Measurements from ENCODE around the gene HOXA5.
A peak's percentile ranks its signal among the peaks of the same experiment; 100 is the strongest.

The HOXA5 gene

GRCh38 chr7:27158436-27159265, 15.2 kb upstream of the HOXA5 start:
- DNase-seq, result peak; percentile 26 to 28

DNA sequence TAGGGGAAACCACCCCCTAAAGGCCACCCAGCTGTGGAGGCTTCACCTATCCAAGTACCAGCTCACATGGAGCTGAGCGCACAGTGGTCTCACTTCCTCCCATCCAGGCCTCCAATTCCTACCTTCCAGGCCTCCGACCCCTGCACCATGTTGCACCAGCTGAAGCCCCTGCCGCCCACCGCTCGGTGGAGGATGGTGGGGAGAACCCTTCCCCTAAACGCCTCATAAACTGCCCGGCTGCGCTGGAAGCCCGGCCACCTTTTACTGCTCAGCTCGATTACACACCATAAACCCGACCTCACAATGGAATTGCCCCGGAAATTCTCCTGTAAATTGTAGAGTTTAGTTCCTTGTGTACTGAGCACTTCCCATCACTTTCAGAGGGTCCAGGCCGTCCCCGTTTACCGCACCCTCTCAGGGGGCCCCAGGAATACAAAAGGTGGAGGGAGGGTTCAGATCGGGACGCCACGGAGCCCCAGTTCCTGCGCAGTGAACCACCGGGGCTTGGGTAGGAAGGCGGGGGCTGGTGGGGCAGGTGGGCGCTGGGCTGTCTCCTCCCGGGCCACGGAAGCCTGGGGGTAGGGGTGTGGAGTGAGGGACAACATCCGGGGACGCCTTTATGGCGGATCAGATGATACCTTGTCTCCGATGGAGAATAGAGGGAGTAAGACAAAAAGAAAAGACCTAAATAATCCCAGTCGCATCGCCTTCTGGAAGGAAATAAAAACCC, 14.4 kb upstream of the HOXA5 start:
- peak in 1 of 2 experiments; percentile 28 for DNase-seq

DNA sequence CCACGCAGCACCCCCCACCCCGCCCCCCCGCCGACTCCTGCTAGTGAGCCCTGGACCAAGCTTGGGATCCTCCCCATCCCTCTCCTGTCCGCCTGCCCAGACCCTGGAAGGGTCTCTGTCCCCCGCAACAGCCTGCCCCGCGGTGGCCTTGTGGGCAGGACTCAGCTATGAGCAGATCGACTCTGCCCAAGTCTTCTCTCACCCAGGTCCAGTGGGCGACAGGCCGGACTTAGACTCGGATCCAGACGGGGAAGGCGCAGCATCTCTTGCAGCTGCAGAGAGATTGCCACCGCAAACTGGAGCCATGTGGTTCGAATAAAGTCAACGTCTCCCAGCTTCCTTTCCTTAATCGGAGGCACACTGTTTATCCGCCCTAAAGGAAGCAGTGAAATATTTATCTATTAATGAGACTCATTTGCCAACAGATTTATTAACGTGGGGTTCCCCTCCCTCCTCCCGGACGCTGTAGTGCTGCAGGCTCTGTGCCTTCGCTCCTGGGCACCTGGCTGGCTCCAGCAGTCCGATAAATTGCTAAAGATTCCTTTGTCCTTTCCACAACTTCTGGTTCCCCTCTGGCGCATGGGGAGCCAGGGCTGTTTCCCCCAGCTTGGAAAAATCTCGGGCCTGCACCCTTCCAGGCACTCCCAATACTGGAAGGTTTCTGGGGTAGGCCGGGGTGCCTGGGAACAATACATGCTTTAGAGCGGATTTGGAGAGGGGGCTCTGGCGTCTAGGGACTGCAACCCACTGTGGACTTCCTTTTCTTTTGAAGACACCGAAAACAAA, 13.6 kb upstream of the HOXA5 start:
- DNase-seq, result peak; percentile 32 to 33

- DNase-seq, result peak; percentile 40 to 41
These were observed 13.0 kb upstream of the HOXA5 start, which contains the start of gene HOXA7 for GRCh38 chr7:27156508-27156898. TSS of gene HOXA7 (minus strand) at chr7:27156675. CDS start at chr7:27156545, 130 bp downstream.

- peak; percentile 45 to 54 for DNase-seq
These were observed 12.5 kb upstream of the HOXA5 start for GRCh38 chr7:27155816-27156507.

- DNase-seq, result peak; percentile 60 to 63
These were observed 11.7 kb upstream of the HOXA5 start for GRCh38 chr7:27154901-27155815.

GRCh38 chr7:27154369-27154768, 10.9 kb upstream of the HOXA5 start:
- peak; percentile 15 to 18 for DNase-seq

DNA sequence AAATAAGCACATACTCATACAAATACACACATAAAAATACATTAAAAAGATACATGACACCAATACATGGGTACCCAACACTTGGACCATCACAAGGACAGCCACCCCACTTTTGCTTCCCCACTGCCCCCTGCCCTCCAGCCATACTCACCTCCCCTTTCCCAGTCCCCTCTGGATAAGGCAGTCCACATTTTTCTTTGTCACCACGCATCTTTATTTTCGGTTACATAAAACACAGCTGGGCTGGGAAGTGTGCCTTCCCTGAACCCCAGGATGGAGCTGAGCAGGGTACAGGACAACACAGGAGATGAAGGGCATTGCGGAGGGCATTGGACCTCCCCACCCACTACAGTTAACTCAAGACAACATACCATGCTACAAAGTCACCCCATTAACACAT, 10.0 kb upstream of the HOXA5 start:
- peak in 1 of 2 experiments; percentile 11 for DNase-seq

GRCh38 chr7:27152816-27153442, 9.4 kb upstream of the HOXA5 start:
- DNase-seq, result peak in 1 of 2 experiments; percentile 14

DNA sequence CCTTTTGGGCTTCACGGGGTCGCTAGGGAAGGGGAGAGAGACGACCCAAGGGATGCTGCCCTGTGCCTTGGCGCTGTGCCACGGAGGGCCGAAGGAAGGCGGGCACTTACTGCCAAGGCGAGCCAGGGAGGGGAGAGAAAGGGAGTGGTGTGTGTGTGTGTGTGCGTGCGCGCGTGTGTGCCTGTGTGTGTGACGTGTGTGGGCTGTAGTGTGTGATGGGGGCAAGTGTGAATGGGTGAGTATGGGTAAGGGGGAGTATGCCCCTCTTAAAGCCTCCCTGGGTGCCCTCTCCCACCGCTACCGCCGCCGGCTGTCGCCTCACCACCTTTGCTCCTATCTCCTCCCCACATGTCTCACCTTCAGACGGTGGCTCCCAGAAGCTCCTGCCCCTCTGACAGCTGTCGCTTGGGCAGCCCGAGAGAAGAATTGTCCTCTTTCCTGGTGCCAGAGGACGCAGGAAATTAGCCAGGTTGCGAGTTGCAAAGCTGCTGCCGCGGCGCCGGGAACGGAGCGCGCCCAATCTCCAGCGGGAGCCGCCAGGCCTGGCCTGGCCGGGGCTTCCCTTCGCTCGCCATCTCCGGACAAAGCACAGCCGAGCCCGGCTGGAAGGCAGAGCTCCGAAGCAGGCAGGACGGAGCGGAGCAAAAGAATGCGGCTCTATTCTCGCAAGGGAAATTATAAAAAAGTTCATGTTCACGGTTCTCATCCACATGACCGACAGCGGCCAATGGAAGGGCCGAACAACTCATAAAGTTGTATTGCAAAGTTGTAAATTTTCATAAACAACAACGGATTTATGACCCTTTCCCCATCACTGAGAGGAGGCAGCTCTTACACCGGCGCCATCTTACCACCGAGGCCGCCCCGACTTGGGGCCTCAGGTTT, 8.7 kb upstream of the HOXA5 start, which contains the start of gene HOXA3:
HOXA3 (minus strand) TSS at position 653 of the 885 bp plus-strand sequence. CDS start 41,943 bp downstream, outside the sequence.
- DNase-seq, result peak; percentile 24 to 37

DNA sequence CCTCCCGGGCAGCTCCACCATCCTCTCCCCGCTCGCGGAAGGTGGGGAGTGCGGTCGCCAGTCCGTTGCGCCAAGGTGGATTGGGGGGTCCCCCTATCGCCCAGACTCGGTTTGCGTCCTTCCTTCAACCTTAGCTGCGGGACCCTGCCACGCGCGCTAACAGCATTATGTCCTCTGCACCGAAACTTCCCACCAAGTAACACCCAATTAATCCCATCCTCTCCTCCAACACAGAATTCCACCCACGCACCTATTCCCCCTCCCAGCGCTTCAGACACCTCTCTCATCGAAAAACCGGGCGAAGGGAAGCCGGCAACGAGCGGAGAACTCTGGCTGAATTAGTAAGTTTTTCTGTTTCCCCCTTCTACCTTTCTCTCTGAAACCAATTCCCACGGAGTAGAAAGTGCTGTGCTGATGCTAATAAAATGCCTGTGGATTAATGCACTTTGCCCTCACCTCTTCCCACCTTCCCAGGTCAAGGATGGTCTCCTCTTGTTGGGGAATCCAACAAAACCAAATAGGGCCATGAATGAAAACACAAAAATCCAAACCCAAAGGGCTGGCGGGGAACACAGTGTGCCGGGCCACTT, 8.0 kb upstream of the HOXA5 start:
- peak in 1 of 2 experiments; percentile 31 for DNase-seq

- DNase-seq, result peak; percentile 73 to 81
These were observed 7.3 kb upstream of the HOXA5 start for GRCh38 chr7:27150568-27151340.

GRCh38 chr7:27149842-27150567, 6.5 kb upstream of the HOXA5 start:
- peak in 1 of 2 experiments; percentile 17 for DNase-seq

- DNase-seq, result no peak
These were observed 5.5 kb upstream of the HOXA5 start for GRCh38 chr7:27148756-27149641.

GRCh38 chr7:27148031-27148755, 4.7 kb upstream of the HOXA5 start:
- no peak for DNase-seq
